H1 (cell line): ENCODE results near the gene ADARB2. TPM values are rescaled to one million over a fixed set of nuclear protein-coding genes. Genes with fewer than 3 reads are reported as not detected.
"Not testable (repeated sequence)": the region's sequence is repeated elsewhere in the genome, so short reads cannot be mapped to it uniquely, and the experiment has no call there.

Experiments used
- CTCF ChIA-PET: fragments of 300-600 bp; sonication (Branson Sonifier 250); formaldehyde crosslinking; loops from one replicate; lab custom pipeline; 2021; ENCODE audit not compliant: partially characterized antibody; lab: Charles Lee
- POLR2A ChIA-PET: fragments of 300-600 bp; sonication (Branson Sonifier 250); formaldehyde crosslinking; loops from one replicate; lab custom pipeline; 2021; ENCODE audit warnings: inconsistent platforms; ENCODE audit not compliant: partially characterized antibody; lab: Charles Lee
- DNase-seq, 2 experiments: peaks; one replicate each; pipeline versions ENCODE4 v3.0.0 to v3.0.0-alpha.2; 2010 to 2022; ENCODE audit warnings: low spot score in 2 of 2, low read depth in 1 of 2, mixed read lengths in 1 of 2
- FAIRE-seq: peaks from 2 replicates; lab custom pipeline; 2011; peaks lifted over from hg19 to GRCh38; lab: Jason Lieb, UNC
- H2AFZ ChIP-seq: 2 replicates; pipeline ENCODE4 v1.8.1; 2012; ENCODE audit warnings: low read length, inconsistent platforms
- H2AK5ac ChIP-seq: 2 replicates; pipeline ENCODE4 v1.6.1; 2013; ENCODE audit warnings: low read depth, low read length
- H2BK120ac ChIP-seq: replicated peaks from 2 replicates; pipeline ENCODE3; 2013; ENCODE audit warnings: low read depth, low read length, inconsistent platforms
- H2BK12ac ChIP-seq: 2 replicates; pipeline ENCODE4 v1.6.1; 2013; ENCODE audit warnings: low read depth, low read length
- H2BK15ac ChIP-seq: 2 replicates; pipeline ENCODE4 v1.6.1; 2013; ENCODE audit warnings: low read length
- H2BK20ac ChIP-seq: 2 replicates; pipeline ENCODE4 v1.6.1; 2013; ENCODE audit warnings: low read length
- H2BK5ac ChIP-seq: 2 replicates; pipeline ENCODE4 v1.6.1; 2013; ENCODE audit warnings: low read depth, low read length
- H3K14ac ChIP-seq: 2 replicates; pipeline ENCODE4 v1.6.1; 2013; ENCODE audit warnings: inconsistent platforms; ENCODE audit not compliant: insufficient read length
- H3K18ac ChIP-seq: 2 replicates; pipeline ENCODE4 v1.6.1; 2013; ENCODE audit warnings: low read length; ENCODE audit errors: extremely low read depth
- H3K23ac ChIP-seq: 2 replicates; pipeline ENCODE4 v1.6.1; 2013; ENCODE audit warnings: inconsistent platforms; ENCODE audit not compliant: insufficient read length
- H3K23me2 ChIP-seq: 2 replicates; pipeline ENCODE4 v1.6.1; 2013; ENCODE audit warnings: low read depth, low read length
- H3K27ac ChIP-seq: 2 replicates; pipeline ENCODE4 v1.6.1; 2011; ENCODE audit warnings: low read depth, low read length, inconsistent platforms
- H3K27me3 ChIP-seq, 4 experiments: replicated peaks in 1 of 4; 1 replicate in 1 of 4; 2 replicates in 3 of 4; pipeline versions ENCODE4 v1.6.1 to v1.8.1; 2011 to 2013; ENCODE audit warnings: low read length in 3 of 4, mild to moderate bottlenecking in 3 of 4, inconsistent platforms in 2 of 4, mixed read lengths in 2 of 4, moderate library complexity in 1 of 4; ENCODE audit not compliant: control insufficient read depth in 3 of 4, insufficient read depth in 3 of 4; ENCODE audit errors: extremely low read depth in 1 of 4
- H3K36me3 ChIP-seq, 4 experiments: 2 replicates each; pipeline versions ENCODE4 v1.6.1 to v1.8.1; 2011 to 2013; ENCODE audit warnings: mild to moderate bottlenecking in 4 of 4, low read length in 3 of 4, moderate library complexity in 2 of 4, control low read depth in 1 of 4, inconsistent platforms in 1 of 4; ENCODE audit not compliant: insufficient read depth in 4 of 4, control insufficient read depth in 2 of 4
- H3K4ac ChIP-seq: replicated peaks from 2 replicates; pipeline ENCODE3; 2013; ENCODE audit warnings: low read length, low read depth, mixed read lengths, inconsistent platforms; ENCODE audit not compliant: insufficient read length
- H3K4me1 ChIP-seq, 4 experiments: replicated peaks in 1 of 4; 1 replicate in 1 of 4; 2 replicates in 3 of 4; pipeline versions ENCODE4 v1.6.1 to v1.8.1; 2011 to 2013; ENCODE audit warnings: low read length in 3 of 4, inconsistent platforms in 2 of 4, mixed read lengths in 1 of 4; ENCODE audit not compliant: insufficient read depth in 4 of 4, control insufficient read depth in 3 of 4
- H3K4me2 ChIP-seq, 2 experiments: 2 replicates each; pipeline versions ENCODE4 v1.6.1 to v1.8.1; 2011 to 2013; ENCODE audit warnings: low read depth in 2 of 2, low read length in 2 of 2, control low read depth in 1 of 2, inconsistent platforms in 1 of 2, mild to moderate bottlenecking in 1 of 2; ENCODE audit not compliant: insufficient read depth in 1 of 2
- H3K4me3 ChIP-seq, 4 experiments: fragments of 200-600, 300-600 bp in 1 of 4; sonication (generic), shearing (Covaris generic), sonication (Bioruptor Twin) in 1 of 4; 2 replicates each; pipeline versions ENCODE4 v1.5.1 to v1.8.1; 2011 to 2016; ENCODE audit warnings: low read length in 4 of 4, low read depth in 3 of 4, control low read depth in 2 of 4, inconsistent platforms in 2 of 4, mild to moderate bottlenecking in 2 of 4, mixed read lengths in 1 of 4, moderate library complexity in 1 of 4; ENCODE audit not compliant: insufficient read depth in 2 of 4; ENCODE audit errors: extremely low read depth in 1 of 4
- H3K56ac ChIP-seq: replicated peaks from 2 replicates; pipeline ENCODE3; 2013; ENCODE audit warnings: low read depth, mild to moderate bottlenecking, mixed read lengths, low read length, inconsistent platforms; ENCODE audit not compliant: insufficient read length
- H3K79me1 ChIP-seq: 2 replicates; pipeline ENCODE4 v1.6.1; 2013; ENCODE audit warnings: low read depth, low read length, control low read depth
- H3K79me2 ChIP-seq, 2 experiments: 2 replicates each; pipeline versions ENCODE4 v1.6.1 to v1.8.1; 2012 to 2013; ENCODE audit warnings: low read length in 2 of 2, mild to moderate bottlenecking in 2 of 2, inconsistent platforms in 1 of 2; ENCODE audit not compliant: insufficient read depth in 2 of 2, control insufficient read depth in 1 of 2
- H3K9ac ChIP-seq, 4 experiments: replicated peaks in 1 of 4; 1 replicate in 1 of 4; 2 replicates in 3 of 4; pipeline versions ENCODE4 v1.6.1 to v1.8.1; 2011 to 2013; ENCODE audit warnings: low read depth in 3 of 4, low read length in 3 of 4, control low read depth in 2 of 4, mild to moderate bottlenecking in 2 of 4, moderate library complexity in 2 of 4, inconsistent platforms in 1 of 4; ENCODE audit errors: extremely low read depth in 1 of 4
- H3K9me3 ChIP-seq, 2 experiments: 2 replicates each; pipeline versions ENCODE4 v1.6.1 to v1.8.1; 2012 to 2013; ENCODE audit warnings: mild to moderate bottlenecking in 2 of 2, moderate library complexity in 2 of 2, control low read depth in 1 of 2, inconsistent platforms in 1 of 2, low read depth in 1 of 2, low read length in 1 of 2, mixed read lengths in 1 of 2; ENCODE audit not compliant: insufficient read depth in 2 of 2
- H4K20me1 ChIP-seq, 2 experiments: replicated peaks in 1 of 2; 2 replicates each; pipeline versions ENCODE3 to v1.8.1; 2011 to 2013; ENCODE audit warnings: inconsistent platforms in 2 of 2, low read length in 2 of 2, mild to moderate bottlenecking in 1 of 2; ENCODE audit not compliant: insufficient read depth in 2 of 2, control insufficient read depth in 1 of 2
- H4K5ac ChIP-seq: 2 replicates; pipeline ENCODE4 v1.6.1; 2013; ENCODE audit warnings: low read length, low read depth, mixed read lengths, inconsistent platforms; ENCODE audit not compliant: insufficient read length
- H4K8ac ChIP-seq: 2 replicates; pipeline ENCODE4 v1.8.0; 2013; ENCODE audit warnings: mild to moderate bottlenecking, moderate library complexity, low read length, inconsistent platforms; ENCODE audit not compliant: insufficient read depth; ENCODE audit errors: extremely low read depth
- H4K91ac ChIP-seq: replicated peaks from 2 replicates; pipeline ENCODE3; 2013; ENCODE audit warnings: low read length, mixed read lengths, inconsistent platforms; ENCODE audit not compliant: insufficient read length
- WGBS, 2 experiments: shearing (Covaris generic) in 1 of 2; methylation state at CpG; one replicate each; pipeline versions ENCODE4 v1.1.6 to v1.1.7; 2013 to 2015; ENCODE audit warnings: low lambda C conversion rate in 2 of 2, mixed read lengths in 2 of 2, inconsistent platforms in 1 of 2, low coverage in 1 of 2, missing lambda C conversion rate in 1 of 2; ENCODE audit not compliant: insufficient replicate concordance in 2 of 2, insufficient coverage in 1 of 2, insufficient read length in 1 of 2; ENCODE audit errors: extremely low coverage in 1 of 2, missing lambda C conversion rate in 1 of 2; 5-methylcytosine and 5-hydroxymethylcytosine counted together
- polyA plus RNA-seq, 7 experiments: library from polyadenylated mRNA; depleted of rRNA in 3 of 7; stranded (reverse) in 5 of 7; unstranded in 2 of 7; fragments of >200 nt in 5 of 7; fragments of 200-250 nt in 2 of 7; gene quantifications; 1 replicate in 5 of 7; 2 replicates in 1 of 7; 4 replicates in 1 of 7; pipeline versions ENCODE4 v1.2.1 to v1.2.3, GENCODE V29; 2011 to 2013; ENCODE audit warnings: missing spikeins in 2 of 7, mixed read lengths in 2 of 7
- total RNA-seq: library from RNA; stranded (reverse); fragmentation: NEBNext Ultra II Directional; extraction: Animal tissue kit (Norgen Biotek cat#: 25700); gene quantifications from 2 replicates; pipeline ENCODE4 v1.2.1, GENCODE V29; 2021

The ADARB2 gene
- total and polyA plus RNA-seq, 2 of the 8 experiments (the other 6 are each of a cell fraction or from before 2014, with no cell fraction given) = 2.2 to 2.8 TPM

DNA sequence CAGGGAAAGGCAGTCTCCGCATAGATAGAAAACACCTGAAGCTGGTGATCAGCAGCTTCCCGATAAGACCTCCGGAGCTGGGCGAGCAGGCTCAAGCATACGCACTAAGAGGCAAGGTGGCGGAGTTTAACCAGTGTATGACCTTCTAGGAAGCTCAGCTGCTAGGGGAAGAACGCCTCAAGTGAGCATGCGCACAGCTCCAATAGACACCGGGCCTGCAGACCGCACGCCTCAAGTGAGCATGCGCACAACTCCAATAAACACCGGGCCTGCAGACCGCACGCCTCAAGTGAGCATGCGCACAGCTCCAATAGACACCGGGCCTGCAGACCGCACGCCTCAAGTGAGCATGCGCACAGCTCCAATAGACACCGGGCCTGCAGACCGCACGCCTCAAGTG, 35.9 kb upstream of the ADARB2 start:
- 82% methylated on average over 16 of the region's 23 CpGs; no CpG with 5 or more reads in 1 of the 2 experiments for WGBS, 2 experiments
- H3K79me1 ChIP-seq, H3K23me2 ChIP-seq, H3K18ac ChIP-seq, H4K5ac ChIP-seq, H2BK20ac ChIP-seq, H2BK15ac ChIP-seq, H3K4ac ChIP-seq, DNase-seq, H2BK120ac ChIP-seq, H3K9ac ChIP-seq, H2BK12ac ChIP-seq, H3K27me3 ChIP-seq, H4K91ac ChIP-seq, H3K4me2 ChIP-seq, FAIRE-seq, H3K27ac ChIP-seq, H3K9me3 ChIP-seq, H2AFZ ChIP-seq, H3K23ac ChIP-seq, H3K14ac ChIP-seq, H3K4me3 ChIP-seq, H2AK5ac ChIP-seq, H4K20me1 ChIP-seq, CTCF ChIA-PET, H3K4me1 ChIP-seq, H3K79me2 ChIP-seq, POLR2A ChIA-PET, H3K56ac ChIP-seq, H3K36me3 ChIP-seq: not testable (repeated sequence)
- Histone ChIP-seq H4K8ac (peak overlapping the region; percentile 57; the same call in 1 of the 2 replicates), H2BK5ac (peak overlapping the region; percentile 52; the same call in 1 of the 2 replicates)
